A549 (cell line): ENCODE data around the gene FAM219B. TPM values are rescaled to one million over a fixed set of nuclear protein-coding genes. Genes with fewer than 3 reads are reported as not detected.
A peak's percentile ranks its signal among the peaks of the same experiment; 100 is the strongest.

ENCODE experiments used
- ATAC-seq, 2 experiments: fragments of 200-7000 bp in 1 of 2; fragments of >200 bp in 1 of 2; cut with Nextera tagmentation in 1 of 2; cut with Tn5 transposase in 1 of 2; 3 replicates each; pipeline versions ENCODE4 v1.8.0 to v1.9.1; 2018 to 2020; ENCODE audit warnings: mild to moderate bottlenecking in 1 of 2, moderate library complexity in 1 of 2
- CTCF ChIA-PET: fragments of 300-600 bp; sonication (Branson Sonifier 250); formaldehyde crosslinking; extraction: SDS; loops from one replicate; lab custom pipeline; 2021; ENCODE audit warnings: antibody characterized with exemption, inconsistent platforms; lab: Yijun Ruan, JAX
- POLR2A ChIA-PET: fragments of 350-600 bp; formaldehyde crosslinking; extraction: SDS; loops from one replicate; lab custom pipeline; 2021; ENCODE audit warnings: antibody characterized with exemption, inconsistent platforms; lab: Yijun Ruan, JAX
- DNase-seq, 2 experiments: peaks; one replicate each; pipeline versions ENCODE4 v3.0.0 to v3.0.0-alpha.2; 2011 to 2016; ENCODE audit warnings: low read depth in 1 of 2, low spot score in 1 of 2
- FAIRE-seq: peaks from 2 replicates; lab custom pipeline; 2011; peaks lifted over from hg19 to GRCh38; lab: Jason Lieb, UNC
- H3K27ac ChIP-seq, 2 experiments: fragments of >200 bp; sonication (Bioruptor Twin); formaldehyde crosslinking; 3 replicates each; pipeline ENCODE4 v1.5.1; 2016 to 2017
- H3K4me1 ChIP-seq: fragments of >200 bp; sonication (Bioruptor Twin); formaldehyde crosslinking; 3 replicates; pipeline ENCODE4 v1.6.1; 2016
- H3K4me2 ChIP-seq: fragments of >200 bp; sonication (Bioruptor Twin); formaldehyde crosslinking; 3 replicates; pipeline ENCODE4 v1.6.1; 2016
- H3K4me3 ChIP-seq: fragments of >200 bp; sonication (Bioruptor Twin); formaldehyde crosslinking; 3 replicates; pipeline ENCODE4 v1.5.1; 2016
- H3K9me3 ChIP-seq: fragments of >200 bp; sonication (Bioruptor Twin); formaldehyde crosslinking; 3 replicates; pipeline ENCODE4 v1.6.1; 2016
- CBX8 ChIP-seq: fragments of 200-600 bp; sonication (generic); IDR thresholded peaks from 2 replicates; pipeline ENCODE4 v1.6.1; 2016
- CHD4 ChIP-seq: fragments of 200-600 bp; sonication (generic); IDR thresholded peaks from 2 replicates; pipeline ENCODE4 v1.6.1; 2016; ENCODE audit warnings: antibody characterized with exemption, mild to moderate bottlenecking, borderline replicate concordance
- EHMT2 ChIP-seq: fragments of 200-600 bp; sonication (generic); IDR thresholded peaks from 2 replicates; pipeline ENCODE4 v1.6.1; 2016; ENCODE audit warnings: antibody characterized with exemption, low read depth, mild to moderate bottlenecking, moderate library complexity
- ESRRA ChIP-seq: fragments of 150-350 bp; IDR thresholded peaks from 2 replicates; pipeline ENCODE4 v1.6.1; 2014; ENCODE audit warnings: mild to moderate bottlenecking, low read length, borderline replicate concordance
- FOSL2 ChIP-seq, 2 experiments: fragments of 450-650 bp in 1 of 2; fragments of >200 bp in 1 of 2; sonication (Bioruptor Twin) in 1 of 2; formaldehyde crosslinking; IDR thresholded peaks; 2 replicates each; pipeline versions ENCODE4 v1.5.0 to v1.6.1; 2016 to 2020; ENCODE audit warnings: mild to moderate bottlenecking in 1 of 2, moderate library complexity in 1 of 2
- MYC ChIP-seq: IDR thresholded peaks from 2 replicates; pipeline ENCODE4 v1.6.1; 2012; ENCODE audit warnings: mild to moderate bottlenecking, inconsistent platforms, low read length, improper control_type of control experiment, borderline replicate concordance
- NR3C1 ChIP-seq: fragments of >200 bp; sonication (Bioruptor Twin); formaldehyde crosslinking; IDR thresholded peaks from 3 replicates; pipeline ENCODE4 v1.6.1; 2017
- POLR2A ChIP-seq: IDR thresholded peaks from 2 replicates; pipeline ENCODE4 v1.6.1; 2012; ENCODE audit warnings: mild to moderate bottlenecking, low read length
- POLR2AphosphoS2 ChIP-seq: conservative IDR thresholded peaks from 2 replicates; pipeline ENCODE4 v1.6.1; 2012; ENCODE audit warnings: low read length, improper control_type of control experiment, inconsistent platforms
- RARB ChIP-seq: fragments of 250-450 bp; sonication (Bioruptor Pico); IDR thresholded peaks from 2 replicates; pipeline ENCODE4 v1.8.0; 2021; ENCODE audit warnings: mild to moderate bottlenecking, moderate library complexity
- RFX5 ChIP-seq: fragments of 450-650 bp; IDR thresholded peaks from 2 replicates; pipeline ENCODE4 v1.7.1; 2014; ENCODE audit warnings: antibody characterized with exemption, mild to moderate bottlenecking, moderate library complexity
- TP53 ChIP-seq: fragments of 250-450 bp; sonication (Bioruptor Pico); IDR thresholded peaks from 2 replicates; pipeline ENCODE4 v1.5.0; 2021; ENCODE audit warnings: mild to moderate bottlenecking, moderate library complexity
- WGBS: methylation state at CpG from one replicate; pipeline ENCODE4 v1.1.6; 2017; ENCODE audit errors: missing lambda C conversion rate; 5-methylcytosine and 5-hydroxymethylcytosine counted together
- polyA plus RNA-seq, 4 experiments: library from polyadenylated mRNA; depleted of rRNA in 3 of 4; stranded (reverse); fragments of >200 nt; fragmentation: RNase III in 1 of 4; extraction: RNeasy Plus Mini Kit Qiagen cat#74134 plus additional on column Dnase treatment in 1 of 4; gene quantifications; 2 replicates in 3 of 4; 3 replicates in 1 of 4; pipeline ENCODE4 v1.2.3, GENCODE V29; 2011 to 2017
- TF ChIP-seq, protein P1 (sequence below): IDR thresholded peaks from 2 replicates; pipeline ENCODE4 v1.6.1; 2012; ENCODE audit warnings: low read depth, borderline replicate concordance
- TF ChIP-seq, protein P2 (sequence below): fragments of 200-600 bp; sonication (generic); IDR thresholded peaks from 2 replicates; pipeline ENCODE4 v1.6.1; 2016; ENCODE audit warnings: antibody characterized with exemption, mild to moderate bottlenecking, moderate library complexity
- TF ChIP-seq, protein P3 (sequence below): fragments of 450-650 bp; IDR thresholded peaks from 2 replicates; pipeline ENCODE4 v1.6.1; 2014; ENCODE audit warnings: antibody characterized with exemption
- TF ChIP-seq, protein P4 (sequence below): fragments of 250-450 bp; sonication (Bioruptor Pico); IDR thresholded peaks from 2 replicates; pipeline ENCODE4 v1.5.0; 2021; ENCODE audit warnings: mild to moderate bottlenecking, moderate library complexity, borderline replicate concordance
- TF ChIP-seq, protein P5 (sequence below): fragments of >200 bp; sonication (Bioruptor Twin); formaldehyde crosslinking; IDR thresholded peaks from 2 replicates; pipeline ENCODE4 v1.6.1; 2016

Gene FAM219B
- polyA plus RNA-seq, 2 of the 4 experiments (the other 2 are of a cell fraction) = 36.9 to 46.2 TPM

DNA sequence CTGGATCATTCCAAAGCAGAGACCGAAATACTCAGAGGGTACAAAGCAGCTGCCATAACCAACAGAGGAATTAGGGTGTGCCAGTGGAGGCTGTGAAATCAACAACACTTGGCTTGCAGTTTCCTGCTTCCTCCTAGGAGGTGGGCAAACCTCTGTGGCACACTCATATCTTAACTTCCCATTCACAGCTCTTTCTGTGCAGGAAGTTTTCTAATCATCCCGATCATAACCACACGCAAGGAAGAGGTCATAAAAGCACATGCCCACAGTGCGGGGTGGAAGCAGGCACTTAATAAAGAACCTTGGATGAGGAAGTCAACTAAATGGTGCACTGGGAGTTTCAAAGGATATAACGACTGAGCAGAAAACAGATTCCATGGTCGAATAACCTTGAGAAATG is 38.6 kb downstream of the FAM219B start:
- ChIA-PET CTCF (interaction anchor here (0.7 to 1.7 kb wide), 7 partner anchors 9 to 99 kb away, joined by 3 to 6 read pairs (median 3); partner anchors contain the start of gene MPI), POLR2A (interaction anchor here (1.2 kb wide), 1 partner anchor 22 kb away, joined by 3 read pairs; the partner anchor contains the start of gene MPI)
- H3K4me1 ChIP-seq = peaks cover 66% of the 10 kb centered on the region
- no peak overlapping the region for H3K4me2 ChIP-seq
- H3K9me3 ChIP-seq = no peaks in the 10 kb centered on the region
- H3K27ac ChIP-seq = no peak overlapping the region
- no peak overlapping the region for H3K4me3 ChIP-seq
- TF ChIP-seq POLR2AphosphoS2 (no peak), MYC (no peak)
- TF ChIP-seq, all 56 proteins: peak for 0
- FAIRE-seq (no peak), ATAC-seq (no peak), DNase-seq (no peak)
- WGBS = 88% methylated on average over 6 of the region's 6 CpGs

DNA sequence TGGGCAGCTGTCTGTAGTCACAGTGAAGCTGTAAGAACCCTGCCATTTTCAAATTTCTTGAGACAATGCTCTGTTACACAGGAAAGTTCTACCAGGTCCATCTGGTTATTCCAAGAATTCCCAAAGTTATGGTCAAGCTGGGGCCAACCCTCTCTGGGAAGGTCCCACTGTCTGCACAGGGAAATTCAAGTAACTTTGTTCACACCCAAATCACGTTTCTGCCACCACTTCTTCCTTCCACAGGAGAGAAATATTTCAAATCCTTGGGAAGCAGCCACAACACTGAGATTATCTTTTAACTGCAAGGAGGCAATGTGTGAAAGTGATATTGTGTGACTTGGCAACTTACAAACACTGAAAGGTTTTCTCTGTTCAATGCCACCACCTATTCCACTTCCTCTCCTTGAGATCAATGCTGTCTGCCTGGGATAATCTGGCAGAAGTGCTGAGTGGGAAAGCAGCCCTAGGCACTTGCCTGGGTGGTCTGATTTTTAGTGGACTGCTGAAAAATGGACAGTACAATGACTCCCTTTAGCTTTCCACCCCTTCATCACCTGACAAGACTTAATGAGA is 39.1 kb downstream of the FAM219B start:
- TF ChIP-seq TP53 (CRISPR knock-in tag) (no peak), ESRRA (no peak), CHD4 (no peak), NR3C1 (no peak), CBX8 (no peak), POLR2A (no peak)
- TF ChIP-seq, protein P1, sequence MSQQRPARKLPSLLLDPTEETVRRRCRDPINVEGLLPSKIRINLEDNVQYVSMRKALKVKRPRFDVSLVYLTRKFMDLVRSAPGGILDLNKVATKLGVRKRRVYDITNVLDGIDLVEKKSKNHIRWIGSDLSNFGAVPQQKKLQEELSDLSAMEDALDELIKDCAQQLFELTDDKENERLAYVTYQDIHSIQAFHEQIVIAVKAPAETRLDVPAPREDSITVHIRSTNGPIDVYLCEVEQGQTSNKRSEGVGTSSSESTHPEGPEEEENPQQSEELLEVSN = no peak
- TF ChIP-seq, protein P2, sequence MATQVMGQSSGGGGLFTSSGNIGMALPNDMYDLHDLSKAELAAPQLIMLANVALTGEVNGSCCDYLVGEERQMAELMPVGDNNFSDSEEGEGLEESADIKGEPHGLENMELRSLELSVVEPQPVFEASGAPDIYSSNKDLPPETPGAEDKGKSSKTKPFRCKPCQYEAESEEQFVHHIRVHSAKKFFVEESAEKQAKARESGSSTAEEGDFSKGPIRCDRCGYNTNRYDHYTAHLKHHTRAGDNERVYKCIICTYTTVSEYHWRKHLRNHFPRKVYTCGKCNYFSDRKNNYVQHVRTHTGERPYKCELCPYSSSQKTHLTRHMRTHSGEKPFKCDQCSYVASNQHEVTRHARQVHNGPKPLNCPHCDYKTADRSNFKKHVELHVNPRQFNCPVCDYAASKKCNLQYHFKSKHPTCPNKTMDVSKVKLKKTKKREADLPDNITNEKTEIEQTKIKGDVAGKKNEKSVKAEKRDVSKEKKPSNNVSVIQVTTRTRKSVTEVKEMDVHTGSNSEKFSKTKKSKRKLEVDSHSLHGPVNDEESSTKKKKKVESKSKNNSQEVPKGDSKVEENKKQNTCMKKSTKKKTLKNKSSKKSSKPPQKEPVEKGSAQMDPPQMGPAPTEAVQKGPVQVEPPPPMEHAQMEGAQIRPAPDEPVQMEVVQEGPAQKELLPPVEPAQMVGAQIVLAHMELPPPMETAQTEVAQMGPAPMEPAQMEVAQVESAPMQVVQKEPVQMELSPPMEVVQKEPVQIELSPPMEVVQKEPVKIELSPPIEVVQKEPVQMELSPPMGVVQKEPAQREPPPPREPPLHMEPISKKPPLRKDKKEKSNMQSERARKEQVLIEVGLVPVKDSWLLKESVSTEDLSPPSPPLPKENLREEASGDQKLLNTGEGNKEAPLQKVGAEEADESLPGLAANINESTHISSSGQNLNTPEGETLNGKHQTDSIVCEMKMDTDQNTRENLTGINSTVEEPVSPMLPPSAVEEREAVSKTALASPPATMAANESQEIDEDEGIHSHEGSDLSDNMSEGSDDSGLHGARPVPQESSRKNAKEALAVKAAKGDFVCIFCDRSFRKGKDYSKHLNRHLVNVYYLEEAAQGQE = no peak
- no peak overlapping the region for H3K27ac ChIP-seq
- POLR2A ChIA-PET = interaction anchor here (1.2 kb wide), 1 partner anchor 22 kb away, joined by 3 read pairs; the partner anchor contains the start of gene MPI
- H3K4me2 ChIP-seq = peak overlapping the region; percentile 1; the same call in 1 of the 3 replicates
- CTCF ChIA-PET = interaction anchor here (1.0 to 1.7 kb wide), 6 partner anchors 9 to 99 kb away, joined by 3 to 4 read pairs (median 3); partner anchors contain the start of gene MPI
- WGBS = 68% methylated on average over 1 of the region's 1 CpG
- peaks cover 69% of the 10 kb centered on the region for H3K4me1 ChIP-seq
- H3K9me3 ChIP-seq = no peaks in the 10 kb centered on the region
- no peak overlapping the region for H3K4me3 ChIP-seq
- DNase-seq (no peak), FAIRE-seq (no peak), ATAC-seq (no peak)

DNA sequence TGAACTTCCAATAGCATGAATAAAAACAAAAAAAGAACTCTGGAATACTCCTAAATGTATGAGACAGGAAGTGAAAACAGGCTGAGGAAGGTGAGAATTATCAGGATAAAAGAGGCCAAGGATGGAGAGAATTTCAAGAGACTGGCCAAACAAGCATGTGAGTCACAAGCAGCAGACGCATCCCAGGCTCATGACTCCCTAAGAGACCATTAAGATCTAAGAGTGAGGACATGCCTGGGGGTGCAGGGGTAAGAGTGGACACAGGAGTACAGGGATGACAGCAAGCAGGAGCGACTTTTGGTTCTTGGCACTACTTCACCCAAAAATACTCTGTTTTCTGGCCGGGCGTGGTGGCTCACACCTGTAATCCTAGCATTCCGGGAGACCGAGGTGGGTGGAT is 40.6 kb downstream of the FAM219B start:
- Histone ChIP-seq H3K9me3 (no peaks in the 10 kb centered on the region), H3K4me1 (peaks cover 61% of the 10 kb centered on the region), H3K4me2 (peak overlapping the region; percentile 13)
- POLR2A ChIA-PET = interaction anchor here (0.7 to 0.8 kb wide), 2 partner anchors 7 to 12 kb away, joined by 4 read pairs; partner anchors contain the start of gene SCAMP2
- WGBS = 77% methylated on average over 6 of the region's 6 CpGs
- DNase-seq (peak; percentile 55 to 72), ATAC-seq (peak; percentile 73 to 85), FAIRE-seq (no peak)
- CTCF ChIA-PET = interaction anchor here (1.0 kb wide), 1 partner anchor 36 kb away, joined by 3 read pairs; no protein-coding TSS in a partner anchor
- no peak for TF ChIP-seq EHMT2
- TF ChIP-seq FOSL2 (IDR thresholded peaks at IDR 0.05) = no peak
- TF ChIP-seq FOSL2 (CRISPR knock-in tag; IDR thresholded peaks at IDR 0.05) = peak; percentile 47
- no peak for TF ChIP-seq CHD4
- no peak for TF ChIP-seq RARB (CRISPR knock-in tag)
- TF ChIP-seq, all 56 proteins: peak for 1
- no peak overlapping the region for H3K4me3 ChIP-seq
- H3K27ac ChIP-seq = peak overlapping the region; percentile 1 to 62; a peak in 4 of 6 replicates

DNA sequence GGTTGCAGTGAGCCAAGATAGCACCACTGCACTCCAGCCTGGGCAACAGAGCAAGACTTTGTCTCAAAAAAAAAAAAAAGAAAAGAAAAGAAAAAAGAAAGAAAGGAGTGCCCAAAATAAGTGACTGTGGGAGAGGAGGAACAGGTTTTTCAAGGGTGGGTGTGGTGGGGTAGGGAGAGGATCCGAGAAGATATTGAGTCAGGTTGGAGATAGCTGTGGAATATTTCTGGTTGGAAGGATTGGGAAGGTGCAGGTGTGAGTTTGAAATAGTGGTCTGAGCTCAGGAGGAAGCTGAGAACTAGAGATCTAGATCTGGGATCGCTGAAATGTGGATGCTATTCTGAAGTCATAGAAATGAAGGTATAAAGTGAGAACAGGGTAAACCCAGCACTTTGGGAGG is 41.3 kb downstream of the FAM219B start:
- DNase-seq (no peak), ATAC-seq (no peak), FAIRE-seq (no peak)
- CTCF ChIA-PET = interaction anchor here (0.6 to 2.2 kb wide), 3 partner anchors 17 to 89 kb away, joined by 3 to 12 read pairs (median 5); no protein-coding TSS in a partner anchor
- TF ChIP-seq, protein P3, sequence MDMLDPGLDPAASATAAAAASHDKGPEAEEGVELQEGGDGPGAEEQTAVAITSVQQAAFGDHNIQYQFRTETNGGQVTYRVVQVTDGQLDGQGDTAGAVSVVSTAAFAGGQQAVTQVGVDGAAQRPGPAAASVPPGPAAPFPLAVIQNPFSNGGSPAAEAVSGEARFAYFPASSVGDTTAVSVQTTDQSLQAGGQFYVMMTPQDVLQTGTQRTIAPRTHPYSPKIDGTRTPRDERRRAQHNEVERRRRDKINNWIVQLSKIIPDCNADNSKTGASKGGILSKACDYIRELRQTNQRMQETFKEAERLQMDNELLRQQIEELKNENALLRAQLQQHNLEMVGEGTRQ = no peak
- TF ChIP-seq POLR2AphosphoS2 (no peak), RFX5 (no peak), FOSL2 (IDR thresholded peaks at IDR 0.05) (no peak), FOSL2 (CRISPR knock-in tag; IDR thresholded peaks at IDR 0.05) (no peak)
- TF ChIP-seq, protein P4, sequence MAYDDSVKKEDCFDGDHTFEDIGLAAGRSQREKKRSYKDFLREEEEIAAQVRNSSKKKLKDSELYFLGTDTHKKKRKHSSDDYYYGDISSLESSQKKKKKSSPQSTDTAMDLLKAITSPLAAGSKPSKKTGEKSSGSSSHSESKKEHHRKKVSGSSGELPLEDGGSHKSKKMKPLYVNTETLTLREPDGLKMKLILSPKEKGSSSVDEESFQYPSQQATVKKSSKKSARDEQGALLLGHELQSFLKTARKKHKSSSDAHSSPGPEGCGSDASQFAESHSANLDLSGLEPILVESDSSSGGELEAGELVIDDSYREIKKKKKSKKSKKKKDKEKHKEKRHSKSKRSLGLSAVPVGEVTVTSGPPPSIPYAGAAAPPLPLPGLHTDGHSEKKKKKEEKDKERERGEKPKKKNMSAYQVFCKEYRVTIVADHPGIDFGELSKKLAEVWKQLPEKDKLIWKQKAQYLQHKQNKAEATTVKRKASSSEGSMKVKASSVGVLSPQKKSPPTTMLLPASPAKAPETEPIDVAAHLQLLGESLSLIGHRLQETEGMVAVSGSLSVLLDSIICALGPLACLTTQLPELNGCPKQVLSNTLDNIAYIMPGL (CRISPR knock-in tag) = no peak
- TF ChIP-seq, protein P5, sequence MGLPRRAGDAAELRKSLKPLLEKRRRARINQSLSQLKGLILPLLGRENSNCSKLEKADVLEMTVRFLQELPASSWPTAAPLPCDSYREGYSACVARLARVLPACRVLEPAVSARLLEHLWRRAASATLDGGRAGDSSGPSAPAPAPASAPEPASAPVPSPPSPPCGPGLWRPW = no peak
- H3K4me3 ChIP-seq = no peak overlapping the region
- WGBS = 95% methylated on average over 2 of the region's 2 CpGs
- H3K4me1 ChIP-seq = peaks cover 54% of the 10 kb centered on the region
- peak overlapping the region; percentile 3 to 62; a peak in 2 of 6 replicates for H3K27ac ChIP-seq
- POLR2A ChIA-PET = interaction anchor here (0.7 to 2.4 kb wide), 3 partner anchors 8 to 11 kb away, joined by 4 to 5 read pairs (median 4); partner anchors contain the start of gene SCAMP2
- H3K9me3 ChIP-seq = no peaks in the 10 kb centered on the region
- H3K4me2 ChIP-seq = no peak overlapping the region
